Neural cell (in vitro differentiated cells): ENCODE results near the gene DPYD. TPM values are rescaled to one million over a fixed set of nuclear protein-coding genes. Genes with fewer than 3 reads are reported as not detected.

Source experiments
- H2AFZ ChIP-seq: fragments of 200-600, 300-800 bp; sonication (generic), shearing (Covaris generic); 2 replicates; pipeline ENCODE4 v1.6.0; 2014; ENCODE audit warnings: low read depth, mild to moderate bottlenecking, antibody characterized with exemption, low read length, moderate library complexity
- H3F3A ChIP-seq: fragments of 200-600 bp; shearing (Covaris generic); 2 replicates; pipeline ENCODE4 v1.6.1; 2016; ENCODE audit warnings: mild to moderate bottlenecking, moderate library complexity, mixed read lengths, antibody characterized with exemption, low read length; ENCODE audit not compliant: insufficient read depth, poor library complexity, severe bottlenecking
- H3K27ac ChIP-seq: fragments of 200-600, 300-800 bp; sonication (generic), shearing (Covaris generic); 2 replicates; pipeline ENCODE4 v1.5.1; 2014; ENCODE audit warnings: mild to moderate bottlenecking, low read length, moderate library complexity
- H3K27me3 ChIP-seq: fragments of 300-800, 200-600 bp; sonication (generic), shearing (Covaris generic); 2 replicates; pipeline ENCODE4 v1.6.0; 2014; ENCODE audit warnings: mild to moderate bottlenecking, low read depth, low read length, moderate library complexity; ENCODE audit not compliant: insufficient read depth
- H3K36me3 ChIP-seq: fragments of 300-800, 200-600 bp; sonication (generic), shearing (Covaris generic); 2 replicates; pipeline ENCODE4 v1.5.1; 2014; ENCODE audit warnings: mild to moderate bottlenecking, antibody characterized with exemption, low read length, moderate library complexity; ENCODE audit not compliant: insufficient read depth
- H3K4me2 ChIP-seq: fragments of 300-800, 200-600 bp; sonication (generic), shearing (Covaris generic); 2 replicates; pipeline ENCODE4 v1.6.0; 2014; ENCODE audit warnings: mild to moderate bottlenecking, low read length
- H3K4me3 ChIP-seq: fragments of 300-800, 200-600 bp; sonication (generic), shearing (Covaris generic); 2 replicates; pipeline ENCODE4 v1.5.1; 2014; ENCODE audit warnings: mild to moderate bottlenecking, low read length, moderate library complexity
- H3K79me2 ChIP-seq: fragments of 200-600 bp; shearing (Covaris generic); replicated peaks from 2 replicates; pipeline ENCODE4 v1.6.0; 2014; ENCODE audit warnings: mild to moderate bottlenecking, low read length, moderate library complexity; ENCODE audit not compliant: insufficient read depth
- H3K9ac ChIP-seq: fragments of 300-800, 200-600 bp; sonication (generic), shearing (Covaris generic); 2 replicates; pipeline ENCODE4 v1.6.1; 2016; ENCODE audit warnings: mild to moderate bottlenecking, low read length, mixed read lengths
- H3K9me2 ChIP-seq: fragments of 200-600 bp; shearing (Covaris generic); 2 replicates; pipeline ENCODE4 v1.6.1; 2016; ENCODE audit warnings: mild to moderate bottlenecking, low read length, mixed read lengths; ENCODE audit not compliant: insufficient read depth
- H3K9me3 ChIP-seq: fragments of 200-600, 300-800 bp; sonication (generic), shearing (Covaris generic); 2 replicates; pipeline ENCODE4 v1.6.1; 2016; ENCODE audit warnings: mild to moderate bottlenecking, mixed run types, low read length, moderate library complexity, mixed read lengths
- H4K20me1 ChIP-seq: fragments of 200-600 bp; shearing (Covaris generic); 2 replicates; pipeline ENCODE4 v1.6.1; 2016; ENCODE audit warnings: mild to moderate bottlenecking, mixed run types; ENCODE audit not compliant: insufficient read depth
- CTCF ChIP-seq: fragments of 450-650 bp; IDR thresholded peaks from 2 replicates; pipeline ENCODE4 v1.5.1; 2014; ENCODE audit warnings: antibody characterized with exemption, mild to moderate bottlenecking, moderate library complexity; ENCODE audit not compliant: poor library complexity, severe bottlenecking
- EP300 ChIP-seq: fragments of 450-650 bp; conservative IDR thresholded peaks from 2 replicates; pipeline ENCODE4 v1.6.1; 2014; ENCODE audit warnings: antibody characterized with exemption, mild to moderate bottlenecking, moderate library complexity; ENCODE audit not compliant: poor library complexity, severe bottlenecking
- EZH2 ChIP-seq: fragments of 200-600, 300-800 bp; shearing (Covaris generic), sonication (generic); IDR thresholded peaks from 2 replicates; pipeline ENCODE4 v1.6.1; 2014; ENCODE audit warnings: antibody characterized with exemption, low read length, borderline replicate concordance, mild to moderate bottlenecking; ENCODE audit not compliant: insufficient read depth, poor library complexity, severe bottlenecking
- MXI1 ChIP-seq: fragments of 450-650 bp; conservative IDR thresholded peaks from 2 replicates; pipeline ENCODE4 v1.6.1; 2014; ENCODE audit warnings: antibody characterized with exemption, mild to moderate bottlenecking; ENCODE audit not compliant: poor library complexity, severe bottlenecking
- POLR2AphosphoS5 ChIP-seq: IDR thresholded peaks from 2 replicates; pipeline ENCODE4 v1.6.1; 2012
- RAD21 ChIP-seq: fragments of 450-650 bp; conservative IDR thresholded peaks from 2 replicates; pipeline ENCODE4 v1.6.1; 2014; ENCODE audit warnings: antibody characterized with exemption, mild to moderate bottlenecking, moderate library complexity
- REST ChIP-seq: IDR thresholded peaks from 2 replicates; pipeline ENCODE4 v1.6.1; 2012; ENCODE audit warnings: borderline replicate concordance
- SMC3 ChIP-seq: fragments of 450-650 bp; conservative IDR thresholded peaks from 2 replicates; pipeline ENCODE4 v1.6.1; 2014; ENCODE audit warnings: antibody characterized with exemption, mild to moderate bottlenecking, moderate library complexity; ENCODE audit not compliant: poor library complexity
- TAF1 ChIP-seq: IDR thresholded peaks from 2 replicates; pipeline ENCODE4 v1.6.1; 2012; ENCODE audit warnings: low read depth
- polyA plus RNA-seq: library from polyadenylated mRNA; depleted of rRNA; stranded (reverse); fragments of >200 nt; gene quantifications from 2 replicates; pipeline ENCODE4 v1.2.3, GENCODE V29; 2014

Gene DPYD
- polyA plus RNA-seq, 1 donor from 2014 or later: 6.7 TPM

GRCh38 chr1:97044159-97044760 lies 876.6 kb downstream of the DPYD start:
- no peaks in the 10 kb centered on the region for H4K20me1 ChIP-seq
- H3K9ac ChIP-seq: no peak overlapping the region
- no peaks in the 10 kb centered on the region for H3K27me3 ChIP-seq
- H3K4me3 ChIP-seq: no peak overlapping the region
- H3K36me3 ChIP-seq: no peaks in the 10 kb centered on the region
- TF ChIP-seq SMC3: no peak
- no peak for TF ChIP-seq EP300
- TF ChIP-seq REST: no peak
- no peak for TF ChIP-seq RAD21
- no peak for TF ChIP-seq CTCF
- no peak for TF ChIP-seq POLR2AphosphoS5
- TF ChIP-seq TAF1: no peak
- no peak for TF ChIP-seq EZH2
- H3F3A ChIP-seq: no peaks in the 10 kb centered on the region
- no peaks in the 10 kb centered on the region for H3K9me2 ChIP-seq
- no peak overlapping the region for H2AFZ ChIP-seq
- H3K27ac ChIP-seq: no peak overlapping the region
- peaks cover 2% of the 10 kb centered on the region for H3K9me3 ChIP-seq
- H3K79me2 ChIP-seq: no peaks in the 10 kb centered on the region
- no peak overlapping the region for H3K4me2 ChIP-seq

GRCh38 chr1:97042551-97042950 lies 878.3 kb downstream of the DPYD start:
- TF ChIP-seq RAD21: no peak
- no peak for TF ChIP-seq MXI1
- no peak for TF ChIP-seq EZH2
- no peak for TF ChIP-seq REST
- TF ChIP-seq POLR2AphosphoS5: no peak
- TF ChIP-seq CTCF: no peak
- no peak for TF ChIP-seq TAF1
- TF ChIP-seq SMC3: no peak
- TF ChIP-seq EP300: no peak
- no peaks in the 10 kb centered on the region for H4K20me1 ChIP-seq
- no peak overlapping the region for H3K9ac ChIP-seq
- no peaks in the 10 kb centered on the region for H3K27me3 ChIP-seq
- H3K4me2 ChIP-seq: no peak overlapping the region
- H3K4me3 ChIP-seq: no peak overlapping the region
- H2AFZ ChIP-seq: no peak overlapping the region
- H3K36me3 ChIP-seq: no peaks in the 10 kb centered on the region
- H3K27ac ChIP-seq: no peak overlapping the region
- no peaks in the 10 kb centered on the region for H3K9me2 ChIP-seq
- no peaks in the 10 kb centered on the region for H3K79me2 ChIP-seq
- H3F3A ChIP-seq: no peaks in the 10 kb centered on the region
- H3K9me3 ChIP-seq: peaks cover 2% of the 10 kb centered on the region
